Loucy (cell line): ENCODE measurements around the gene COLGALT1.

Source experiments
- H2AFZ ChIP-seq: fragments of 200-600 bp; sonication (generic); 2 replicates; pipeline ENCODE4 v1.6.0; 2016; ENCODE audit warnings: antibody characterized with exemption, mild to moderate bottlenecking, low read length, moderate library complexity
- H3F3A ChIP-seq: fragments of 200-600 bp; 2 replicates; pipeline ENCODE4 v1.6.0; 2016; ENCODE audit warnings: antibody characterized with exemption, low read depth, mild to moderate bottlenecking
- H3K27me3 ChIP-seq: fragments of 200-600 bp; sonication (generic); 2 replicates; pipeline ENCODE4 v1.6.1; 2014; ENCODE audit warnings: low read length, mild to moderate bottlenecking; ENCODE audit not compliant: insufficient read depth, poor library complexity, severe bottlenecking
- H3K36me3 ChIP-seq: fragments of 200-600 bp; sonication (generic); 2 replicates; pipeline ENCODE4 v1.6.1; 2016; ENCODE audit warnings: low read length; ENCODE audit not compliant: insufficient read depth
- H3K4me1 ChIP-seq: fragments of 200-600 bp; sonication (generic); 2 replicates; pipeline ENCODE4 v1.5.1; 2014; ENCODE audit warnings: low read length, mild to moderate bottlenecking; ENCODE audit not compliant: insufficient read depth, poor library complexity, severe bottlenecking
- H3K4me2 ChIP-seq: fragments of 200-600 bp; sonication (generic); 2 replicates; pipeline ENCODE4 v1.6.0; 2014; ENCODE audit warnings: antibody characterized with exemption, low read length, low read depth, mild to moderate bottlenecking; ENCODE audit not compliant: poor library complexity, severe bottlenecking
- H3K4me3 ChIP-seq: fragments of 200-600 bp; sonication (generic); 2 replicates; pipeline ENCODE4 v1.5.1; 2014; ENCODE audit warnings: low read length, mild to moderate bottlenecking, mixed read lengths; ENCODE audit not compliant: poor library complexity, severe bottlenecking
- H3K79me2 ChIP-seq: fragments of 200-600 bp; sonication (generic); 2 replicates; pipeline ENCODE4 v1.6.1; 2014; ENCODE audit warnings: low read length; ENCODE audit not compliant: insufficient read depth
- H3K9ac ChIP-seq: fragments of 200-600 bp; sonication (generic); 2 replicates; pipeline ENCODE4 v1.6.0; 2014; ENCODE audit warnings: mild to moderate bottlenecking, low read depth, low read length, moderate library complexity; ENCODE audit not compliant: poor library complexity, severe bottlenecking
- H3K9me2 ChIP-seq: fragments of 200-600 bp; sonication (generic); replicated peaks from 2 replicates; pipeline ENCODE4 v1.6.1; 2016; ENCODE audit warnings: low read depth, low read length, mixed read lengths
- H3K9me3 ChIP-seq: fragments of 200-600 bp; sonication (generic); 2 replicates; pipeline ENCODE4 v1.6.1; 2014; ENCODE audit warnings: mild to moderate bottlenecking, antibody characterized with exemption, low read length, low read depth; ENCODE audit not compliant: insufficient read depth
- H4K20me1 ChIP-seq: fragments of 200-600 bp; sonication (generic); 2 replicates; pipeline ENCODE4 v1.6.0; 2014; ENCODE audit warnings: antibody characterized with exemption, low read length, mild to moderate bottlenecking; ENCODE audit not compliant: insufficient read depth, poor library complexity, severe bottlenecking
- CTCF ChIP-seq: fragments of 200-600 bp; sonication (generic); conservative IDR thresholded peaks from 2 replicates; pipeline ENCODE4 v1.5.1; 2014; ENCODE audit warnings: mild to moderate bottlenecking, antibody characterized with exemption, low read length
- EZH2phosphoT487 ChIP-seq: fragments of 200-600 bp; IDR thresholded peaks from 2 replicates; pipeline ENCODE4 v1.6.1; 2018; ENCODE audit warnings: antibody characterized with exemption, mild to moderate bottlenecking, moderate library complexity, borderline replicate concordance

COLGALT1 gene

DNA sequence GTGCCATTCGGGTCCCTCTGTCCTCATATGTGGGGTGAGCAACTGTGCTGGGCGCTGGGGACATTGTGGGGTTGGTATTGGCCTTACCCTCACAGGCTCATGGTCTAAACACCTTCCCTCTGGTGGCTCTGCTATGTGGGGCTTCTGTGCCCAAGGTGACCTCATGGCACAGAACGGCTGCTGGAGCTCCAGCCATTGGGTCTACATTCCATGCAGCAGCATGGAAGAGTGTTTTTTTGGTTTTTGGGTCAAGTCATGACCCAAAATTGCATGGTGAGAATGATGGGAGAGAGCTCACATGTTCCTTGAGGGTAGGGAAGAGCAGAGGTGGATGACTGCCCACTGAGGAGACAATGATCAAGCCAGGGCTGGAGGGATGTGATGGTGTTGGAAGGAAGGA is 26.8 kb upstream of the COLGALT1 start:
- Histone ChIP-seq H3K9ac (no peak overlapping the region), H3K79me2 (0 out of 2 replicates have a peak, but pooled peaks cover 3% of the 10 kb centered on the region)

GRCh38 chr19:17529239-17530158 is 25.9 kb upstream of the COLGALT1 start:
- no peaks in the 10 kb centered on the region for H4K20me1 ChIP-seq
- no peaks in the 10 kb centered on the region for H3K27me3 ChIP-seq
- no peaks in the 10 kb centered on the region for H3K9me2 ChIP-seq
- H3K9me3 ChIP-seq = no peaks in the 10 kb centered on the region
- H3K9ac ChIP-seq = no peak overlapping the region
- H3K4me1 ChIP-seq = peaks cover 21% of the 10 kb centered on the region
- no peaks in the 10 kb centered on the region for H3K36me3 ChIP-seq
- no peak overlapping the region for H3K4me2 ChIP-seq
- H3F3A ChIP-seq = no peaks in the 10 kb centered on the region
- 0 out of 2 replicates have a peak, but pooled peaks cover 2% of the 10 kb centered on the region for H3K79me2 ChIP-seq
- H2AFZ ChIP-seq = no peak overlapping the region
- H3K4me3 ChIP-seq = no peak overlapping the region
- TF ChIP-seq EZH2phosphoT487 (no peak), CTCF (no peak)

More for the DNA sequence above, 26.8 kb upstream of the COLGALT1 start:
- Histone ChIP-seq H3F3A (peaks cover 6% of the 10 kb centered on the region; the same call in 1 of the 2 replicates), H3K4me3 (no peak overlapping the region), H3K36me3 (no peaks in the 10 kb centered on the region), H4K20me1 (no peaks in the 10 kb centered on the region), H3K4me2 (no peak overlapping the region), H2AFZ (no peak overlapping the region), H3K27me3 (no peaks in the 10 kb centered on the region), H3K9me2 (no peaks in the 10 kb centered on the region), H3K4me1 (peaks cover 30% of the 10 kb centered on the region), H3K9me3 (no peaks in the 10 kb centered on the region)
- TF ChIP-seq EZH2phosphoT487 (no peak), CTCF (no peak)

- no peaks in the 10 kb centered on the region for H3K79me2 ChIP-seq
- H3K9me2 ChIP-seq = no peaks in the 10 kb centered on the region
- H3F3A ChIP-seq = no peaks in the 10 kb centered on the region
- H3K9ac ChIP-seq = no peak overlapping the region
- peaks cover 11% of the 10 kb centered on the region for H3K4me1 ChIP-seq
- no peaks in the 10 kb centered on the region for H3K36me3 ChIP-seq
- TF ChIP-seq CTCF = no peak
- no peak for TF ChIP-seq EZH2phosphoT487
- H3K27me3 ChIP-seq = no peaks in the 10 kb centered on the region
- no peaks in the 10 kb centered on the region for H4K20me1 ChIP-seq
- H2AFZ ChIP-seq = no peak overlapping the region
- no peak overlapping the region for H3K4me3 ChIP-seq
- no peaks in the 10 kb centered on the region for H3K9me3 ChIP-seq
- H3K4me2 ChIP-seq = no peak overlapping the region
Observed at GRCh38 chr19:17530586-17530985, 24.9 kb upstream of the COLGALT1 start.
